HepG2 (cell line): ENCODE results near the gene TACC3. TPM values are rescaled to one million over a fixed set of nuclear protein-coding genes. Genes with fewer than 3 reads are reported as not detected.
A peak's percentile ranks its signal among the peaks of the same experiment; 100 is the strongest.

Source experiments
- ATAC-seq: fragments of 200-7000 bp; cut with Tn5 transposase; 3 replicates; pipeline ENCODE4 v1.9.1; 2020; ENCODE audit warnings: mild to moderate bottlenecking, moderate library complexity
- BruUV-seq: library from RNA; stranded (reverse); fragments of 400-500 nt; replicated peaks from 2 replicates; lab custom pipeline; 2021; lab: Mats Ljungman, UMichigan
- CTCF ChIA-PET: fragments of 300-600 bp; formaldehyde crosslinking; extraction: SDS; loops from one replicate; lab custom pipeline; 2021; ENCODE audit warnings: low total read pairs, inconsistent platforms, low intra/inter-chr PET ratio; lab: Yijun Ruan, JAX
- POLR2A ChIA-PET: fragments of 350-600 bp; sonication (Branson Sonifier 250); formaldehyde crosslinking; loops from one replicate; lab custom pipeline; 2020; ENCODE audit warnings: antibody characterized with exemption, inconsistent platforms; lab: Yijun Ruan, JAX
- DNase-seq: peaks from one replicate; pipeline ENCODE4 v3.0.0-alpha.2; 2015; ENCODE audit warnings: low spot score
- FAIRE-seq: peaks from 3 replicates; lab custom pipeline; 2011; peaks lifted over from hg19 to GRCh38; lab: Jason Lieb, UNC
- H2AFZ ChIP-seq: one replicate; pipeline ENCODE4 v1.6.1; 2011; ENCODE audit warnings: low read length, inconsistent platforms
- H3K27ac ChIP-seq: fragments of 300-600 bp; 3 replicates; pipeline ENCODE4 v1.8.0; 2011; ENCODE audit warnings: mixed run types, mild to moderate bottlenecking, mixed read lengths, low read length, inconsistent platforms; ENCODE audit not compliant: insufficient read depth; ENCODE audit errors: extremely low read length
- H3K27me3 ChIP-seq, 2 experiments: fragments of 200-600 bp in 1 of 2; 2 replicates in 1 of 2; 3 replicates in 1 of 2; pipeline versions ENCODE4 v1.6.0 to v1.8.0; 2011; ENCODE audit warnings: low read length in 2 of 2, mild to moderate bottlenecking in 2 of 2, moderate library complexity in 2 of 2, inconsistent platforms in 1 of 2; ENCODE audit not compliant: insufficient read depth in 2 of 2, control insufficient read depth in 1 of 2
- H3K36me3 ChIP-seq, 2 experiments: fragments of 200-600 bp in 1 of 2; replicated peaks in 1 of 2; 2 replicates in 1 of 2; 3 replicates in 1 of 2; pipeline versions ENCODE4 v1.5.1 to v1.8.0; 2011; ENCODE audit warnings: low read length in 2 of 2, inconsistent platforms in 1 of 2; ENCODE audit not compliant: insufficient read depth in 2 of 2, control insufficient read depth in 1 of 2
- H3K4me1 ChIP-seq: 2 replicates; pipeline ENCODE4 v1.5.1; 2012; ENCODE audit warnings: low read length, inconsistent platforms; ENCODE audit not compliant: insufficient read depth
- H3K4me2 ChIP-seq: 2 replicates; pipeline ENCODE4 v1.6.0; 2011; ENCODE audit warnings: low read depth, low read length, inconsistent platforms
- H3K4me3 ChIP-seq, 3 experiments: fragments of 200-600 bp in 1 of 3; sonication (generic), shearing (Covaris generic) in 1 of 3; replicated peaks in 1 of 3; 2 replicates each; pipeline ENCODE4 v1.5.1; 2011 to 2016; ENCODE audit warnings: low read length in 3 of 3, inconsistent platforms in 2 of 3, low read depth in 2 of 3, mild to moderate bottlenecking in 2 of 3, control low read depth in 1 of 3, mixed read lengths in 1 of 3; ENCODE audit not compliant: insufficient read depth in 1 of 3
- H3K79me2 ChIP-seq: one replicate; pipeline ENCODE4 v1.6.1; 2011; ENCODE audit warnings: low read length, inconsistent platforms; ENCODE audit not compliant: insufficient read depth
- H3K9ac ChIP-seq: 2 replicates; pipeline ENCODE4 v1.6.0; 2011; ENCODE audit warnings: mild to moderate bottlenecking, low read depth, low read length, inconsistent platforms; ENCODE audit not compliant: insufficient read depth
- H3K9me3 ChIP-seq: 2 replicates; pipeline ENCODE4 v1.5.1; 2012; ENCODE audit warnings: mild to moderate bottlenecking, low read length
- H4K20me1 ChIP-seq: 2 replicates; pipeline ENCODE4 v1.6.0; 2011; ENCODE audit warnings: inconsistent platforms, mild to moderate bottlenecking, low read length, moderate library complexity; ENCODE audit not compliant: insufficient read depth
- ARID2 ChIP-seq: sonication (generic); formaldehyde crosslinking; IDR thresholded peaks from 2 replicates; pipeline ENCODE4 v1.8.1; 2022; ENCODE audit warnings: mild to moderate bottlenecking, missing genetic modification reagents, borderline replicate concordance
- ATRX ChIP-seq: sonication (generic); formaldehyde crosslinking; IDR thresholded peaks from 2 replicates; pipeline ENCODE4 v1.4.0; 2020; ENCODE audit warnings: missing genetic modification reagents, borderline replicate concordance
- CREM ChIP-seq, 2 experiments: sonication (generic) in 1 of 2; formaldehyde crosslinking in 1 of 2; IDR thresholded peaks; 2 replicates each; pipeline versions ENCODE4 v1.4.0 to v1.6.1; 2016 to 2020; ENCODE audit warnings: antibody characterized with exemption in 1 of 2, mild to moderate bottlenecking in 1 of 2, missing genetic modification reagents in 1 of 2
- KLF15 ChIP-seq: sonication (generic); formaldehyde crosslinking; IDR thresholded peaks from 2 replicates; pipeline ENCODE4 v1.8.1; 2023; ENCODE audit warnings: borderline replicate concordance, mild to moderate bottlenecking, inconsistent platforms, missing genetic modification reagents, mixed read lengths
- MNT ChIP-seq: fragments of 450-650 bp; IDR thresholded peaks from 2 replicates; pipeline ENCODE4 v1.6.1; 2016
- PHF8 ChIP-seq: sonication (generic); formaldehyde crosslinking; IDR thresholded peaks from 2 replicates; pipeline ENCODE4 v1.5.0; 2020; ENCODE audit warnings: missing genetic modification reagents
- REPIN1 ChIP-seq: sonication (generic); formaldehyde crosslinking; IDR thresholded peaks from 2 replicates; pipeline ENCODE4 v1.8.0; 2022; ENCODE audit warnings: missing genetic modification reagents, low read depth, mild to moderate bottlenecking, borderline replicate concordance
- RFXANK ChIP-seq: IDR thresholded peaks from 2 replicates; pipeline ENCODE4 v1.6.1; 2016
- SMAD3 ChIP-seq: sonication (generic); formaldehyde crosslinking; IDR thresholded peaks from 2 replicates; pipeline ENCODE4 v1.4.0; 2020; ENCODE audit warnings: missing genetic modification reagents
- SPEN ChIP-seq: sonication (generic); formaldehyde crosslinking; IDR thresholded peaks from 2 replicates; pipeline ENCODE4 v1.5.1; 2020; ENCODE audit warnings: low read depth, mild to moderate bottlenecking, missing genetic modification reagents
- THAP8 ChIP-seq: sonication (generic); formaldehyde crosslinking; IDR thresholded peaks from 2 replicates; pipeline ENCODE4 v1.5.1; 2020; ENCODE audit warnings: missing genetic modification reagents, mild to moderate bottlenecking, borderline replicate concordance
- ZFP62 ChIP-seq: sonication (generic); formaldehyde crosslinking; IDR thresholded peaks from 2 replicates; pipeline ENCODE4 v1.4.0; 2020; ENCODE audit warnings: missing genetic modification reagents
- ZNF20 ChIP-seq: sonication (generic); formaldehyde crosslinking; IDR thresholded peaks from 2 replicates; pipeline ENCODE4 v1.4.0; 2020; ENCODE audit warnings: mild to moderate bottlenecking, moderate library complexity, missing genetic modification reagents
- ZNF224 ChIP-seq: sonication (generic); formaldehyde crosslinking; IDR thresholded peaks from 2 replicates; pipeline ENCODE4 v1.5.0; 2020; ENCODE audit warnings: mild to moderate bottlenecking, missing genetic modification reagents
- ZNF24 ChIP-seq: fragments of 450-650 bp; IDR thresholded peaks from 2 replicates; pipeline ENCODE4 v1.6.1; 2017; ENCODE audit warnings: antibody characterized with exemption, mild to moderate bottlenecking
- ZNF251 ChIP-seq: sonication (generic); formaldehyde crosslinking; IDR thresholded peaks from 2 replicates; pipeline ENCODE4 v1.9.0; 2021; ENCODE audit warnings: mild to moderate bottlenecking, missing genetic modification reagents
- ZNF350 ChIP-seq: sonication (generic); formaldehyde crosslinking; IDR thresholded peaks from 2 replicates; pipeline ENCODE4 v1.4.0; 2020; ENCODE audit warnings: mild to moderate bottlenecking, low read depth, missing genetic modification reagents, borderline replicate concordance
- ZNF484 ChIP-seq: sonication (generic); formaldehyde crosslinking; IDR thresholded peaks from 2 replicates; pipeline ENCODE4 v1.5.1; 2020; ENCODE audit warnings: mild to moderate bottlenecking, low read depth, missing genetic modification reagents, borderline replicate concordance
- ZNF841 ChIP-seq: sonication (generic); formaldehyde crosslinking; IDR thresholded peaks from 2 replicates; pipeline ENCODE4 v1.8.1; 2023; ENCODE audit warnings: missing genetic modification reagents, borderline replicate concordance
- WGBS: methylation state at CpG from one replicate; pipeline ENCODE4 v1.1.6; 2017; ENCODE audit warnings: low lambda C conversion rate; 5-methylcytosine and 5-hydroxymethylcytosine counted together
- in situ Hi-C: cut with HindIII; loops from 2 replicates; pipeline ENCODE4 v1.10.0; 2017; ENCODE audit warnings: low pct_unique_long_range_greater_than_20kb; ENCODE audit not compliant: extremely low pct_ligation_motif_present
- intact Hi-C: fragments of 100-400 bp; cut with micrococcal nuclease; formaldehyde crosslinking; loops from one replicate; pipeline ENCODE4 v1.10.0; 2022; ENCODE audit not compliant: unreplicated experiment
- polyA plus RNA-seq, 8 experiments: library from polyadenylated mRNA; depleted of rRNA in 3 of 8; stranded (reverse) in 7 of 8; unstranded in 1 of 8; fragments of >200 nt; fragmentation: Illumina TruSeq in 4 of 8; extraction: Trizol in 4 of 8; gene quantifications; 2 replicates each; pipeline versions ENCODE4 v1.2.1 to v1.2.3, GENCODE V29; 2011 to 2016; ENCODE audit warnings: low read depth in 4 of 8, missing spikeins in 1 of 8, mixed read lengths in 1 of 8; ENCODE audit not compliant: insufficient read depth in 1 of 8
- total RNA-seq, 5 experiments: library from RNA; depleted of rRNA; stranded (reverse); fragments of >200 nt; fragmentation: Illumina TruSeq; extraction: Trizol; gene quantifications; 2 replicates each; pipeline ENCODE4 v1.2.3, GENCODE V29; 2016; ENCODE audit warnings: low read depth in 1 of 5

Gene TACC3
- total and polyA plus RNA-seq, 2 of the 13 experiments (the other 11 are each of a cell fraction or from before 2014, with no cell fraction given), result 20.3 to 21.2 TPM

GRCh38 chr4:1723131-1723801 lies 1.9 kb downstream of the TACC3 start:
- H3K4me3 ChIP-seq, result peak overlapping the region; percentile 86 to 94 (median 92); a peak in 4 of 6 replicates
- TSS peak; percentile 41 for BruUV-seq
- peak overlapping the region; percentile 94 for H3K4me2 ChIP-seq
- H3K4me1 ChIP-seq, result peaks cover 45% of the 10 kb centered on the region
- H3K79me2 ChIP-seq, result peaks cover 33% of the 10 kb centered on the region
- in situ Hi-C loops (no loop called here), intact Hi-C loops (no loop called here)
- ChIA-PET CTCF (interaction anchor here (0.9 kb wide), 1 partner anchor 30 kb away, joined by 3 read pairs; no protein-coding TSS in a partner anchor), POLR2A (interaction anchor here (0.7 to 3.3 kb wide), 2 partner anchors 11 to 30 kb away, joined by 3 to 31 read pairs; partner anchors contain the start of gene SLBP)
- peak overlapping the region; percentile 80 for H3K9ac ChIP-seq
- H3K27ac ChIP-seq, result no peak overlapping the region
- no peaks in the 10 kb centered on the region for H3K27me3 ChIP-seq
- peaks cover 8 to 39% of the 10 kb centered on the region in 2 experiments; a peak in 4 of 5 replicates for H3K36me3 ChIP-seq
- H2AFZ ChIP-seq, result no peak overlapping the region
- FAIRE-seq (no peak), ATAC-seq (no peak), DNase-seq (no peak)
- 87% methylated on average over 12 of the region's 12 CpGs for WGBS
- H4K20me1 ChIP-seq, result peaks cover 3% of the 10 kb centered on the region; the same call in 1 of the 2 replicates
- no peak for TF ChIP-seq ARID2 (CRISPR knock-in tag)
- no peak for TF ChIP-seq ATRX
- TF ChIP-seq ZFP62 (CRISPR knock-in tag), result no peak
- no peak for TF ChIP-seq THAP8 (CRISPR knock-in tag)
- TF ChIP-seq ZNF841 (CRISPR knock-in tag), result no peak
- no peak for TF ChIP-seq ZNF20 (CRISPR knock-in tag)
- TF ChIP-seq RFXANK (CRISPR knock-in tag), result no peak
- no peak for TF ChIP-seq ZNF224 (CRISPR knock-in tag)
- no peak for TF ChIP-seq ZNF484
- no peak for TF ChIP-seq ZNF251 (CRISPR knock-in tag)
- no peak for TF ChIP-seq KLF15 (CRISPR knock-in tag)
- TF ChIP-seq CREM (IDR thresholded peaks at IDR 0.05), result no peak
- no peak for TF ChIP-seq CREM (CRISPR knock-in tag; IDR thresholded peaks at IDR 0.05)
- no peak for TF ChIP-seq MNT
- TF ChIP-seq PHF8 (CRISPR knock-in tag), result no peak
- no peak for TF ChIP-seq ZNF350 (CRISPR knock-in tag)
- no peak for TF ChIP-seq ZNF24
- TF ChIP-seq SPEN (CRISPR knock-in tag), result no peak
- no peak for TF ChIP-seq SMAD3 (CRISPR knock-in tag)
- no peak for TF ChIP-seq REPIN1 (CRISPR knock-in tag)
- no peaks in the 10 kb centered on the region for H3K9me3 ChIP-seq
